Measurements from ENCODE around the gene SLX4IP. TPM values are rescaled to one million over a fixed set of nuclear protein-coding genes. Genes with fewer than 3 reads are reported as not detected.

Gene SLX4IP
- total RNA-seq, 6 experiments from 2014 or later, result 4.1 to 4.8 (median 4.5) TPM

DNA sequence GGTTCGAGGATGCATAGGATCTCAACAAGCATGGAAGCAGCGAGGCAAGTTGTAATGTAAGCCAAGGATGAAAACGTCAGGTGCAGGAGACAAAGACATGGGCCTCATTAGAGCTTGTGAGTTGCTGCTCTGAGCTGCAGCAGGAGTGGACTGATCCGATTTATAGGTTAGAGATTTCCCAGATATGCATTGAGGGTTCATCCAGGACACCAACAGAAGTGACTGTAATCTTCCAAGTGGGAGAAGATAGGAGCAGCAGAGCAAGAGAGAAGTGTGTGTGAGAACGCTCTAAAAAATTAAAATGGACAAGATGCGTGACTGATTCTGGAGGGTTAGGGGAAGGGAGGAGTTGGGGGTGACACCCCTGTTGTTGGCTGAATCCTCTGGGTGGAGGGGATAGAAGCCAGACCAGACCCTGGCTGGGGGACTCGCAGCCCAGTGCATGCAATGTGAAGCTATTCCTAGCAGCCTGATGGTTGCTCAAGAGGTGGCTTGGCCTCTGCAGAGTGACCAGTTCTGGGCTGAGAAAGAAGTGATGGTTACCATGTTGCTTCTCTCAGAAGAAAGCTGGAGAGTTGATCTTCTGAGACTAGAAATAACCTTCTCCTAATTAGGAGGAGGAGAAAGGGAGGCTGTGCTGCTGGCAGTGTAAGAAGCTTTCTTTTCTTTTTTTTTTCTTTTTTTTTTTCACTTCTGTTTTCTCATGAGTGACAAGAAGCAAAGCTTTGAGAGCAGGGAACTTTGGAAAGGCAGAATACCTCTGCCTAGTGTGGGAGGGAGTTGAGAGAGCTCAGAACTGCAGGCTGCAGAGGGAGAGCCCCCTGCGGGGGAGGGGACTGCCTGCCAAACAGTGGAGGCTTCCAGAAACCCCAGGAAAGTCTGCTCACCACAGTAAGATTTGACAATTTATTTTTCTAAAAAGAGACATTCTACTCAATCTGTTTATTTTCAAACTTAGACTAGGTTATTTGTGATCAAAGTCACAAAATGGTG lies 116.9 kb downstream of the SLX4IP start:
- no peak for DNase-seq
- Mint-ChIP-seq H3K27me3 (ENCODE audit: insufficient read depth) (peaks cover 2% of the 10 kb centered on the region), H3K27ac (no peak overlapping the region), H3K9me3 (no peaks in the 10 kb centered on the region), H3K4me1 (ENCODE audit: low read depth) (peaks cover 27% of the 10 kb centered on the region), H3K36me3 (ENCODE audit: low read depth) (no peaks in the 10 kb centered on the region), H3K4me3 (no peak overlapping the region)
- TF ChIP-seq, protein P1, sequence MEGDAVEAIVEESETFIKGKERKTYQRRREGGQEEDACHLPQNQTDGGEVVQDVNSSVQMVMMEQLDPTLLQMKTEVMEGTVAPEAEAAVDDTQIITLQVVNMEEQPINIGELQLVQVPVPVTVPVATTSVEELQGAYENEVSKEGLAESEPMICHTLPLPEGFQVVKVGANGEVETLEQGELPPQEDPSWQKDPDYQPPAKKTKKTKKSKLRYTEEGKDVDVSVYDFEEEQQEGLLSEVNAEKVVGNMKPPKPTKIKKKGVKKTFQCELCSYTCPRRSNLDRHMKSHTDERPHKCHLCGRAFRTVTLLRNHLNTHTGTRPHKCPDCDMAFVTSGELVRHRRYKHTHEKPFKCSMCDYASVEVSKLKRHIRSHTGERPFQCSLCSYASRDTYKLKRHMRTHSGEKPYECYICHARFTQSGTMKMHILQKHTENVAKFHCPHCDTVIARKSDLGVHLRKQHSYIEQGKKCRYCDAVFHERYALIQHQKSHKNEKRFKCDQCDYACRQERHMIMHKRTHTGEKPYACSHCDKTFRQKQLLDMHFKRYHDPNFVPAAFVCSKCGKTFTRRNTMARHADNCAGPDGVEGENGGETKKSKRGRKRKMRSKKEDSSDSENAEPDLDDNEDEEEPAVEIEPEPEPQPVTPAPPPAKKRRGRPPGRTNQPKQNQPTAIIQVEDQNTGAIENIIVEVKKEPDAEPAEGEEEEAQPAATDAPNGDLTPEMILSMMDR (IDR thresholded peaks at IDR 0.05), result no peak

DNA sequence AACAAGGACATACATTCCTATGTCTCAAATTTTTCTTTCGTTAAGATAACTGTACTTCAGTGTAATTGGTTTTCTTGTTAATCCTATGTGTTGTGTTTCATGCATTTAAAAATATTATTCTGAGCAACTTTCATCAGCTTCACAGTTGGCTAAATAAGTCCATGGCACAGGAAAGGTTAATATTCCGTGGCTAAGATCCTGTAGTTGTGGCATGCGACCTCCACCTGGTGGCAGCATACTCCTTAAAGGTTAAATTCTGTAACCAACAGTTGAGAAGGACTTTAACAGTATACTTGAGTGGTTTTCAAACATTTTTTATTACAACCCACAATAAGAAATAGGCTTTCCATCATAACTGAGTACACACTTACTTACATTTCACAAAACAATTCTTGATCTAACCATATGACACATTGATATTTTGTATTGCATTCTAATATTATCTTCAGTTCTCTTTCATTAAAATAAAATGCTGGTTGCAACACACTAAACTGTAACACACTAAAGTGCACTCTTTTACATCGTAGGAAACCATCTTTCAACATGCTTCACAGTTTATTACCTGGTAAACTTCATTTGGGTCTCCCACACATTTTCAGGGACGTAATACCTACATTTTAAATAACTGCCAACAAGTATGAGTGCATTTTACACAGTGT lies 118.3 kb downstream of the SLX4IP start:
- no peak overlapping the region for H3K4me3 Mint-ChIP-seq
- H3K36me3 Mint-ChIP-seq (ENCODE audit: low read depth), result no peaks in the 10 kb centered on the region
- no peaks in the 10 kb centered on the region for H3K9me3 Mint-ChIP-seq
- no peaks in the 10 kb centered on the region; the same call in 1 of the 2 replicates for H3K27me3 Mint-ChIP-seq (ENCODE audit: insufficient read depth)
- H3K27ac Mint-ChIP-seq, result no peak overlapping the region
- peak; percentile 53 for DNase-seq
- TF ChIP-seq, protein P1 (IDR thresholded peaks at IDR 0.05), result peak; percentile 92
- peaks cover 30% of the 10 kb centered on the region for H3K4me1 Mint-ChIP-seq (ENCODE audit: low read depth)

DNA sequence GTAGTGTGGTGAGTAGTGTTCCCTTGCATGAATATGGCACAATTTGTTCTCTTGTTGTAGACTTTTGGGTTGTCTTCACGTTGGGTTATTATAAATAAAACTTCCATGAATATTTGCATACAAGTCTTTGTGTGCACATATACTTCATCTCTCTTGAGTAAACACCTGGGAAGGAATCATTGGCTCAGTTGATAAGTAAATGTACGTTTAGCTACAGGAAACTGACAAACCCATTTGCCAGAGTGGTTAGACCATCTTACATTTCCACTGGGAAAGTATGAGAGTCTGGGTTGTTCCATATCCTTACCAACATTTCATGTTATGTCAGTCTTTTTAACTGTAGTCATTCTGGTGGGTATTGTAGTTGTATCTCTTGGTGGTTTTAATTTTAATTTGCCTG lies 119.2 kb downstream of the SLX4IP start:
- no peak for DNase-seq
- Mint-ChIP-seq H3K4me1 (ENCODE audit: low read depth) (peaks cover 38% of the 10 kb centered on the region), H3K9me3 (no peaks in the 10 kb centered on the region), H3K36me3 (ENCODE audit: low read depth) (no peaks in the 10 kb centered on the region), H3K27ac (no peak overlapping the region), H3K27me3 (ENCODE audit: insufficient read depth) (no peaks in the 10 kb centered on the region; the same call in 1 of the 2 replicates), H3K4me3 (no peak overlapping the region)
- TF ChIP-seq, protein P1 (IDR thresholded peaks at IDR 0.05), result no peak

DNA sequence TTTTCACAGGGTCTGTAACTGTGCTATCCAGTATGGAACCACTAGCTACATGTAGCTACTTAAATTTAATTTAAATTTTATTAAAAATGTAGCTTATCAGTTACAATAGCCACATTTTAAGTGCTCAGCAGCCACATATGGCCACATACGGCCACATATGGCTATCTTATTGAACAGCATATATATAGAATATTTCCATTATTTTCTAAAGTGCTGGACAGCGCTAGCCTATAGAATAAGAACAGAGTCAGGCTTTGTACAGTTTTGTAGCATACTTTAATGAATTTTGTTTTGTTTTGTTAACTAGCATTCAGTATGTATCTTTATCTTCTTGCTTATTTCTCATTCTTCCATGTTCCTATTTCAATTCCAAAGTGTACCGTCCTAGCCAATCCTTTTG lies 120.3 kb downstream of the SLX4IP start:
- Mint-ChIP-seq H3K4me1 (ENCODE audit: low read depth) (peaks cover 50% of the 10 kb centered on the region), H3K4me3 (no peak overlapping the region), H3K36me3 (ENCODE audit: low read depth) (no peaks in the 10 kb centered on the region), H3K27me3 (ENCODE audit: insufficient read depth) (no peaks in the 10 kb centered on the region; the same call in 1 of the 2 replicates), H3K27ac (no peak overlapping the region), H3K9me3 (no peaks in the 10 kb centered on the region)
- TF ChIP-seq, protein P1 (IDR thresholded peaks at IDR 0.05), result no peak
- DNase-seq, result no peak

DNA sequence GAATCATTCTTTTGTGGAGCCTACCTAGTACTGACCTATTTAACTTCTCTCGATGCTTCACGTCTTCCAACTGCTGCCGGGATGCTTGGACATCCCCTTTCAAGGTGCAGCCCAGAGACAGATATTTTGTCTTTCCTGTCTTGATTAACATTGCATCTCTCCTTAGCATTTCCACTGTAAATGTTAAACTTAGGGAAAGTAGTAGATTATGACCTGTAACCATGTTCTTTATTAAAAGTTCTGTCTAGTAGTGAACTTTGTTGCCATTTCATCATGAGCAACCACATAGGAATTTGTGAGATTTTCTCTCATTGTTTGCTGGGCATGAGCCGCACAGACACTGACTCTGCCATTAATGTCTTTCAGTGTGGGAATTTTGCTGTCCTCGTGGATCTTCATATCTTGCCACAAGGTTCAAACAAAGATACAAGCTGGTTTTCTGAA lies 120.8 kb downstream of the SLX4IP start:
- no peaks in the 10 kb centered on the region for H3K9me3 Mint-ChIP-seq
- no peak overlapping the region for H3K4me3 Mint-ChIP-seq
- H3K27ac Mint-ChIP-seq, result no peak overlapping the region
- no peaks in the 10 kb centered on the region; the same call in 1 of the 2 replicates for H3K27me3 Mint-ChIP-seq (ENCODE audit: insufficient read depth)
- TF ChIP-seq, protein P1 (IDR thresholded peaks at IDR 0.05), result no peak
- H3K4me1 Mint-ChIP-seq (ENCODE audit: low read depth), result peaks cover 55% of the 10 kb centered on the region
- no peaks in the 10 kb centered on the region for H3K36me3 Mint-ChIP-seq (ENCODE audit: low read depth)
- DNase-seq, result peak; percentile 54

Data from HFFc6 (cell line).